GM18909 (cell line): ENCODE results near the gene TMBIM4.

Experiments used
- ATAC-seq: cut with Tn5 transposase; IDR thresholded peaks from one replicate; pipeline ENCODE4 v1.9.1; 2021; ENCODE audit warnings: mild to moderate bottlenecking; ENCODE audit not compliant: unreplicated experiment, poor library complexity

TMBIM4 gene

DNA sequence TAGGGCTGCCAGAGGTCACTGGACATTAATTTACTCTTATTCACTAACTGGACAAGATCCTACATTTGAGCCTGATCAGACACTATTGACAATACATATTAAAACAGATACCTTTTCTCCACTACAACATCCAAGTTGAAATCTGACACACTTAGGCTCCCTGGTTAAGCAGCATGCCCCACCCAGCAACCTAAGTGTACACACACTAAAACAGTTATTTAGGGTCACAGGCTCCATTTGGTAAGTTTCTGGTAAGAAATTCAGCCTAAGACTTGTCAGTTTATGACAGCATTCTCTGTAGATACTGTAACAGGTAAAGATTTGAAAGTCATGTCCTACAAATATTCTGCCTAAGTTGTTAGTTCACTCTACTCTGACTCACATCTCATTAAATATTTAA, 27.0 kb downstream of the TMBIM4 start:
- ATAC-seq = no peak

DNA sequence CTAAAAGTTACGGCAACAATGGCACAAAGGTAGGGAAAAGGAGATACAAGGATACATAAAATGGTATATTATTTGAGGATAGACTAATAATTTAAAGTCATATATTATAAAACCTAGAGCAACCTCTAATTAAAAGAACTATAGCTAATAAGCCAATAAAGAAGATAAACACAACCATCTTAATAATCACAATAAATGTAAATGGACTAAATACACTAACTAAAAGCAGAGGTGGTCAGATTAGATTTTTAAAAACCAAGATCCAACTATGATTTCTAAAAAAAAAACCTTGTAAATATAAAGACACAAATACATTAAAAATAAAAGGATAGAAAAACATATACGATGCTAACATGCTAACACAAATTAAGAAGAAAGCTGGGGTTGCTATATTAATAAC, 28.5 kb downstream of the TMBIM4 start:
- no peak for ATAC-seq

DNA sequence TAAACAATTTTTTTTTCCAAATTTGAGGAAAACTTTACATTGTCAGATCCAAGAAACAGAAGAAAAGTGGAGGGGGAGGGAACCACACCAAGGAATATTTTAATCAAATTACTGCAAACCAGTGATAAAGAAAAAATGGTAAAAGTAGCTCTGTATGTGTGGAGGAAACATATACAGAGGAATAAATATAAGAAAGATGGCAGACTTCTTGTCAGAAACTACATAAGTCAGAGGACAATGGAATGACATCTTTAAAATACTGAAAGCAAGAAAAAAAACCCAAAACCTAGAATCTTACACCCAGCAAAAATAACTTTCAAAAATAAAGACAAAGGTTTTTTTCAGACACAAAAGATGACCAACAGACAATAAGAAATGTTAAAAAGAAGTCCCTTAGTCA, 29.1 kb downstream of the TMBIM4 start:
- ATAC-seq = no peak

DNA sequence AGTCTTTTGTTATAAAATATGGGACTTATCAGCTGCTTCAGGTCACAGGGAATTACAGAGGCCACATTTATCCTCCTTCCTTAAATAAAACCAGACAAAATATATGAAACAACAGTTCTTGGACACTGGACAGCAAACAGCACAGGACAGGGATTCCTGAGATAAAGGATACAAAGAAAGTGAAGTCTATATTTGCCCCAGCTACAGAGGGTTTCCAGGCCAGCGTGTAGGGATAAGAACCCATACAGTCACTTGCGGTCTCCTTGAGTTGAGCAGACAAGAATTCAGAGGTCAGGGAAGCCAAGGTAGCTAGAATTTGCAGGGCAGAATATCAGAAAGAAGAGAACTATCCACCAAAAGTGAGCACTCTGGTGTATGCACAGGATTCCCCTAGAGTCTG, 30.5 kb downstream of the TMBIM4 start:
- ATAC-seq = no peak

DNA sequence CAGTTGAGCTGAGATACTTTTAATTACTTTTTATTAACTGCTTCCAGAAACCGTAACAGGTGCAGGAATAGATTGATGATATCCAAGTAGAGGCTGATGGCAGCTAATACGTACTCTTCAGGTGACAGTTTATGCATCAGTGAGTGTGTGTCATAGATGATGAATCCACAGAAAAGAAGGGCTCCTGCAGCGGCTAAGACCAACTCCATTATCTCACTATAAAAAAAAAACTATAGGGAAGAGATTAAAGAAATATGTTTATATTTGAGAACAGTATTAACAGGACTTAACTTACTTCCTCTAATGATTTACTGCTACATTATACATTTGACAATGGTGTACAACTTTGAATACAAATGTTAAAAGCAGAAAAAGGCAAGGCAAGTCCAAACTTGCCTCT, 31.9 kb downstream of the TMBIM4 start:
- no peak for ATAC-seq

DNA sequence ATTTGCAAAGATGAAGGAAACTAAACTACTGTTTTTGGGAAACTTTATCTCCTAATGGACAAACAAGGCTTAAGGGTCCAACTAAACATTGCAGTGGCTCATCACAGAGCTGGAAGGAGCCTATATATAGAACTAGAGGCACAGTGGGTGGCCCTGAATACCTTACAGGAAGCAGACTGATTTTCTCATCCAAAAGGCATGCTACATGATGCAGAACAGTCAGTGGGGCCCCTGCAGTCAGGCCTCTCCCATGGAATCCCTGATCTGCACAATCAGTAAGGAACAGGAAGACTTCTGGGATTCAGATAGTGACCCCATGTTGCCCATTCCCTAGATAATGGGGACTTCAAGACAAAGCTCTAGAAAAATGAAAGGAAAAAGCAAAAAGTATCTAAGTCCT, 37.4 kb downstream of the TMBIM4 start:
- ATAC-seq = no peak

DNA sequence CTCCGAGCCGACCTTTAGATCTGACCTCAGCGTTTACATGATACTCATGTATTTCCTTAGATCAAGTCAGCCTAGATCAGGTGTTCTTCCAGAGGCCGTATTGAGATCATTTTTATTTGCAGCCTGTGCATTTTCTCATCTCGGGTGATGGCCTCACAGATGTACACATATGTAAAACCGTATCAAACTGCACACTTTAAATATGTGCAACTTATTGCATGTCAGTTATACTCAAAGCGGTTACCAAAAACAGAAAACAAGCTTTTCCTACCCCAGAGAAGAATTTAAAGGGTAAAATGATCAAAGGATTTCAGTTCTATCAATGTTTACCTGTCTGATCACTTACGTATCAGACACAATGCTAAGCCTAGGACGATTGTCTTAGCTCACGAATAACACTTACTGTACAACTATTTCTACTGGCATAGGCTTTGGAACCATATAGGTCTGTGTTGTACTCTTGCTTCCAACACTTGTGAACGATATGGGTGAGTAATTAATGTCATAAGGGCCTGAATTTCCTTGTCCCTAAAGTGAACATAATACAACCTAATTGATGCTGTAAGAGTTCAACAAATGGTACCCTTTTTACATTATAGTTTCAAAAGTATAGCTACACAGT, 38.6 kb downstream of the TMBIM4 start:
- no peak for ATAC-seq

DNA sequence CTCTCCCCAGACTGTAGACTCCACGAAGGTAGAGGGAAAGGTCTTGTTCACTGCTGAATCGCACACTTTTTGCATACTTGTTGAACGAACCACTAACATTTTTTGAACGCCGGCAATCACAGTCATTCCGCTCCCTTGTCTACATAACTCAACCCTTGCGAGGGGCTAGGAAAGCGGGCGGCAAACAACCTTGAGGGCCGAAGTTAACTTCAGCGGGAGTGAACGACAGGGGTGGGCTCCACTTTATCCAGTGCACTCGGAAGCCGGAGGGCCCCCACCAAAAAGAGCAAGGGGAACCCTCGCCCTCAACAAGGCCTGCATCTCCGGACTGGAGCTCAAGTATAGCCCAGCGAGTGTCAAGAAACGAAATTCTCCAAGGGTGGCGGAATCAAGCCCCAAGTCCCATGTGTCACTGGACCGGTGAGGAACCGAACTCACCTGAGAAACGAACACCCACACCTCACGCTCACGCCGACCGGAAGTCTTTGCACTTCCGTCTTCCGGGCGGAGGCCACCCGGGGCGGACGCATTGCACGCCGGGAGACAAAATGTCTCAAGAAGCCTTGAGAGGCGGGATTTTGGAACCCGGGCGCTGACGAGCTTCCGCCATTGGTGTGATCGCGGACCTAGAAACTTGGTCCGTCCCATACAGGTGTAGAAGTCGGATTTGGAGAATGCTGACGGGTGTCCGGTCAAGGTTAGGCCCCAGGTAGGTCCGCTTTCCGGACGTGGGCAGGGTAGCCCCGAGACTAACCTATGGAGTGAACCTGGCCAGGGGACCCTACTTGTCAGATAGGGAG, 39.3 kb downstream of the TMBIM4 start, which contains the start of gene LLPH:
TSS of gene LLPH (minus strand) at position 484 of the 800 bp plus-strand sequence. CDS start 1,644 bp downstream, outside the sequence.
- peak; percentile 98 for ATAC-seq

DNA sequence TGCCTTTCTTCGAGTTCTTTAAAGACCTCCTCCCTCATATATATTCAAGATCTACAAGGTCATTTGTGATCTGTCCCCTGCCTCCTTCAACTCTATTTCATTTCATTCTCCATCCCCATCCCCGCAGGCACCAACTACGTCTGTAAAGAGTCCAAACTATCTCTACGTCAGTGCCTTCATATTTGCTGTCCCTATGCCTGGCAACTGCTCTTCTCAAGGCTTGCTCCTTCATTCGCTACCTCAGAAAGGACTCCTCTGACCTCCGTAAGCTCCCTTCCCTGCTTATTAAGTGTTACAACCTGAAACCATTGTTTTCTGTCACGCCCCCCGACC, 39.9 kb downstream of the TMBIM4 start:
- no peak for ATAC-seq

DNA sequence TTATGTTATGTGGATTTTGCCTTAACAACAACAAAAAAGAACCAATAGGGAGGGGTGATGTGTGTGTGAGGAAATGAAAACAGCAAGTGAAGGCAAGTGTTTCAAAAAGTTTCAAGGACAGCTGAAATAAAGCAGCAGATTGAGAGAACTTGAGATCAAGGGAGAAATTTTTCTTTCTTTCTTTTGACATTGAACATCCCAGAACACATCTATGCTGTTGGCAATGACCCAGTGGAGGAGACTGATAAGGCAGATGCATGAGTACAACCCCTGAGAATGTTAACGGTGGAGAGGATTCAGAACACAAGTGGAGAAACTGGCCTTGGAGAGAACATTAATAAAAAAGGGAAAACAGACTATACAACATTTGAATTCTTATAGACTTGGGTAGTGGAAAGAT, 42.1 kb downstream of the TMBIM4 start:
- ATAC-seq = no peak

DNA sequence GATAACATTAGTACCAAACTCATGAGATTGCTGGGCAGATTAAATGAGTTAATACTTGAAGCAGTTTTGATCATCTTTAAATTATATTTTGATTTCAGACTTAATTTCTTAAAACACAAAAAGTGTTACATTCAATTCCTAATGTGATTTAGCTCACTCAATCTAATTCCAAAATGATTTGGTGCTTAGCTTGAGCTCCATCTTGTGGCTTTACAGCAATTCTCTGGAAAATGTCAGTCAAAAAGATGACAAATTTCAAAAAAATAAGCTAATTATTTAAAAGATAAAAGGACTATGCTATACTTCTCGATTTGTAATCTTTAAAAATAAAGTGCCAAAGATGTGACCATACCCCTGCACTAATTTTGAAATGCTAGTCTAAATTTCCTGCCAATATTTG, 49.3 kb downstream of the TMBIM4 start:
- no peak for ATAC-seq

DNA sequence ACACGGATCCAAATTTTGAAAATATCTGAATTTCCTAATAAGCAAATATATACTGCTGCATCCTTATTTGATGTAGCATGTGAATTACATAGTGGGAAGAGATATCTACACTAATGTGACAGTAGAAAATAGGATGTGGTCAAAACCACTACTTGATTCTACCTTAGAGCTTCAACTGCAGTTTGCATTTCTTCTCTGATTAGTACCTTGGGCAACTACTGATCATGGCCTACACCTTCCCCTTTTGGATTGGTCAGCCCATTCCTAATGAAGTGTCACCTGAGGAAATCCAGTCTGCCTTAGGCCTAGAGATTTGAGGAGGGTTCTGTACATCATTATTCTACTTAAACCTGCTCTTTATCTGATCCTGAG, 49.9 kb downstream of the TMBIM4 start:
- peak; percentile 48 for ATAC-seq

DNA sequence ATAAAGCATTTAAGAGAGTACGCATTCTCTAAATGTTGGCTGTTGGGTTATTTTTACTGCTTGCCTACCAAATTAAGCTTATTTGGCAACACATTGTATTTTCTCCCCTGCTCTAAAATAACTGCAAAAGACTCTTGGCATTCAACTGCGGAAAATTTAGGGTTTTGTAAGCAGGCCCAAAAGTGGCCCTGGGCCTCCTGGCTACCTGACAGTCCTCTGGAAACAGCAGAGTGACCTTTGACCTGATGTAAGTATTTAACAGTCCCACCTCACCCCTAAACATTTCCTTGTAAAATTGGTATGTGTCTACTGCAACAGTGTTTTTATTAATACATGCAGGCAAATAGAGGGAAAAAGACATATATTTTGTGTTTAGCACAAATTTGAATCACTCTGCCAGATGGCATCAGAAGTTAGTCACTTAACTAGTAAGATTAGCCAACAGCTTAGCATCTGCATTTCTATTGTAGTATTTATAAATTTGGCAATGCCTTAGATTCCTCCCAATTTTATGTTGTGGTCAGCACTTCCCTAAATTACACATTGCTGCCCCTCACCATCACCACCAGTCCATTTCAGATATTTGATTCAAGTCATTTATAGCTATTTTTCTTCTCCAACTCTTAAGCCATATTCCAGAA, 50.4 kb downstream of the TMBIM4 start:
- ATAC-seq = no peak

DNA sequence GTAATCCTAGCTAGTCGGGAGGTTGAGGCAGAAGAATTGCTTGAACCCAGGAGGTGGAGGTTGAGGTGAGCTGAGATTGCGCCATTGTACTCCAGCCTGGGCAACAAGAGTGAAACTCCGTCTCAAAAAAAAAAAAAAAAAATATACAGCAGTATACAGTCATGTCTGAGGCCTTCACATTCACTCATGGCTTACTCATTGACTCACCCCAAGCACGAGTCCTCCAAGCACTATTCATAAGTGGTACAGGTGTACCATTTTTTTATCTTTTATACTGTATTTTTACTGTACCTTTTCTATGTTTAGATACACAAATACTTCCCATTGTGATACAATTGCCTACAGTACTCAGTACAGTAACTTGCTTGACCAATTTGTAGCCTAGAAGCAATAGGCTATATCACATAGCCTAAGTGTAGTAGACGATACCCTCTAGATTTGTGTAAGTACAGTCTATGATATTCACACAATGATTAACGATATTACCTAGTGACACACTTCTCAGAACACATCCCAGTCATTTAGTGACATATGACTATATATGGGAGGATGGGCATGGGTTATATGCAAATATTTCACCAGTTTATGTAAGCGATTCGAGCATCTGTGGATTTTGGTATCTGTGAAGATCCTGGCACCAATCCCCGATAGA, 51.4 kb downstream of the TMBIM4 start:
- ATAC-seq = peak; percentile 51

DNA sequence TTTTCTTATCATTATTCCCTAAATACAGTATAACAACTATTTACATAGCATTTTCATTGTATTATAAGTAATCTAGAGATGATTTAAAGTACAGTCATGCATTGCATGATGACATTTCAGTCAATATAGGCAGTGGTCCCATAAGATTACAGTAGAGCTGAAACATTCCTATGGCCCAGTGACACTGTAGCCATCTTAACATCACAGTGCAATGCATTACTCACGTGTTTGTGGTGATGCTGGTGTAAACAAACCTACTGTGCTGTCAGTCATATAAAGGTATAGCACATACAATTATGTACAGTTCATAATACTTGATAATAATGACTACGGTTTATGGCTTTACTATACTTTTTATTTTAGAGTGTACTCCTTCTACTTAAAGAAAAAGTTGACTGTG, 52.6 kb downstream of the TMBIM4 start:
- no peak for ATAC-seq

DNA sequence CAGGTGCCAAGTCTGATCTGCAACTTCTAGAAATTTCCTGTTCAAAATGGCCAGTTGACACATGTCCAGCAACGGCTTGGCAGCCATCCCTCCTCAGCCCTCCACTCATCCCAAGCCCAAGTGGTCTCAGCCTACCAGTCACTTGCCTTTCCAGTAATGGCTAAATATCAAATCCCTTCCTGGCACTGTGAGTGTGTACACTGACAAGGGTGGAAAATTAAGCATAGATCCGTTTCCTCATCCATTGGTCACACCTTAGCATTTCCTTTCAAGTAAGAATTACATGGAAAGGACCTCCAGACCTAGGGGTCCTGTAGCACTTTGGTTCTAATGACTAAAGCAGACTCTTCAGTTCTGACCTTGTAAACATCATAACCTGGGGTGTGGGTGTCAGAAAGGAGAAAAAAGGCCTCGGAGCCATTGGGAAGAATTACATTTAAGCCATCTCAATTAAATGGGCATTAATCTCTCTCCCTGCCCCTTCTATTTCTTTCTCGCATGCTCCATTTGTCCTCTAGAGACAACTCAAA, 54.7 kb downstream of the TMBIM4 start:
- no peak for ATAC-seq

DNA sequence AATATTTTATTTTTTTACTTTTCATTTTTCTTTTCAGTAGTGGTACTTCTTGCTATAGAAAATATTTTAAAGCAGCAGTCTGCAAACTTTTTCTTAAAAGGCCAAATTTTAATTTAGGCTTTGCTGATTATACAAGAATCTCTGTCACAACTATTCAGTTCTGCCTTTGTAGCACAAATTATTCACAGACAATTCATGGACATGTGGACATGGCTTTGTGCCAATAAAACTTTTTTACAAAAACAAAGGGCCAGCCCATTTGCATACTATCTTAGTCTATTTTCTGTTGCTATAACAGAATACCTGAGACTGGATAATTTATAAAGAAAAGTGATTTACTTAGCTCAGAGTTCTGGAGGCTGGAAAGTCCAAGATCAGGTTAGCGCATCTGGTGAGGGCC, 56.3 kb downstream of the TMBIM4 start:
- ATAC-seq = no peak

DNA sequence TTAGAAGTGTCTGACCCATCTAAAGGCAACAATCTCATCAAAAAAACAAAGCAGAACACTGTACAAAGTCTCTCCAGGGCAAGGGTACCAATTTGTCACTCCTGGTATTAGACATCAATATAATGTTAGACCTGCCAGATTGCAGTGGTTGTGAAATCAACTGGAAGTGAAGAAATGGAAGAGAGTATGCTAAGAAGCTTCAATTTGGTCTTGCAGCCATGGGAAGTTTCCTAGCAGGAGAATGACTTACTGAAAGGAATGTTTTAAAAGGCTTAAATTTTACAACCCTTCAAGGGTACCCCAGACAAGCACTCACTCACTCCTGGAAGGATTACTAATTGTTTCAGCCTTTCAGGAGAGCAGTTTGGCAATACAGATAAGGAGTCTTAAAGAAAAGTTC, 58.2 kb downstream of the TMBIM4 start:
- no peak for ATAC-seq

DNA sequence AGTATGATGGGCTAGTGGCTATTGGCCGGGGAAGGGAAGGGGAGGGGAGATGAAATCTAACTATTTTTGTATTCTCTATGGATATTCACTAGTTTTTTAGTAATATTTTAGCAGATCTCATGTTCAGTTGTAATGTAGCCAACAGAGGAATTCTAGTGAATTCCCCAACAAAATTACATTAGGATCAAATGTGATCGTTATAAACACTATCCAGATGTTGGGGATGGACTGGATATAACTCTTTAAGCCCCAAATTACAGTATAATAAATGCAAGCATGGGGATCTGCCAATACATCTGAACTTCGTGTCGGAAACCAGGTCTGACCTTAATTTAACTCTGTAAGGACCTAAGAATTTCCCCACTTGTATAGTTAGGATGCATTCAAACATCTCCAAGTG, 60.7 kb downstream of the TMBIM4 start:
- no peak for ATAC-seq

DNA sequence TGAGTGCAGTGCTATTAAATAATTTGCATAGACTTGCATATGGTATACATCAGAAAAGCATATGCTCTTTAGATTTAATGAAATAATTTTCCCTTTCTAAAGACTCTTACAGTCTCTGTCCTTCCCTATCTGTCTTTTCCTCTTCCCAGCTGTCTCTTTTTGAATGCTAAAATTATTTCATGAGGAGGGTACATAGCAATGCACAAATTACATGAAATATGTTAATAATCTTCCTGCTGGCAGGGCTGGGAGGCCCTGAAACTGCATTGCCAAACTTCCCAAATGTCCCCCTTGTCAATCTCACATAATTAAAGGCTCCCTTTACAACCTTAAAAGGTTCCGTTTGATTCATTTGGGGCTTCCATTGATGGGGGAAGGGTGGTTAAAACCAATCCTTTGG, 61.4 kb downstream of the TMBIM4 start:
- no peak for ATAC-seq

DNA sequence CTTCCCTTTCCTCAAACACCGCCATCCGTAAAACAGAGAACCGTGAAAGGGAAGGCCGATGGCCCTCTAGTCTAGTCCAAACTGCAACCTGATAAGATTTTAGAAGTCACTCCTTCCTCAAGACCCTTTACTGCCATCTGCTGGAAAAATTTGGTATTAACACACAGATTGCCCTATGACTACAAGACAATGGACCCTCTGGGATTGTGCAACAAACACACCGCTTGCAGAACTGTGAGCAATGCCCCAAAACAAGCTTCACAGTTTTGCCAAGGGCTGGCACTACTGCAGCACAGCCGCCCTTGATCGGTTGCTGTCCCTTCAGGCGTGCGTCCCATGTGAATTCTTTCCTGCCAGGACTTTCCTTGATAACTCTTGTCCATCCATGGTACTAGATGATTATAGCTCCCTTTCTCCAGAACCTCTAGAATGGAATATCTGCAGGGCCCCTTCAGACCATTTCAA, 62.3 kb downstream of the TMBIM4 start:
- peak; percentile 95 for ATAC-seq
